Duodenal mucosa (tissue), 2 donors: Measurements from ENCODE around the gene MXI1.

ENCODE experiments used
- H3K27ac ChIP-seq: one replicate; pipeline ENCODE4 v1.7.0; 2013; ENCODE audit warnings: low read depth, low read length
- H3K27me3 ChIP-seq, 2 donors: one replicate each; pipeline ENCODE4 v1.7.0; 2013; ENCODE audit warnings: low read length in 2 of 2, control low read depth in 1 of 2; ENCODE audit not compliant: insufficient read depth in 2 of 2, control insufficient read depth in 1 of 2
- H3K36me3 ChIP-seq, 2 donors: one replicate each; pipeline ENCODE4 v1.7.0; 2013; ENCODE audit warnings: low read length in 2 of 2, control low read depth in 1 of 2; ENCODE audit not compliant: insufficient read depth in 2 of 2, control insufficient read depth in 1 of 2
- H3K4me1 ChIP-seq, 2 donors: one replicate each; pipeline ENCODE4 v1.7.0; 2013; ENCODE audit warnings: low read length in 2 of 2, control low read depth in 1 of 2; ENCODE audit not compliant: insufficient read depth in 2 of 2, control insufficient read depth in 1 of 2
- H3K4me3 ChIP-seq, 2 donors: one replicate each; pipeline ENCODE4 v1.7.0; 2013; ENCODE audit warnings: low read length in 2 of 2, low read depth in 1 of 2
- H3K9ac ChIP-seq, 2 donors: one replicate each; pipeline ENCODE4 v1.7.0; 2013; ENCODE audit warnings: low read length in 2 of 2, low read depth in 1 of 2
- H3K9me3 ChIP-seq, 2 donors: one replicate each; pipeline ENCODE4 v1.7.0; 2013; ENCODE audit warnings: low read length in 2 of 2, control low read depth in 1 of 2; ENCODE audit not compliant: control insufficient read depth in 1 of 2

MXI1 gene

GRCh38 chr10:110207011-110207804 lies at the start of gene MXI1:
Gene MXI1, plus strand, starts transcription at chr10:110207605. Its CDS starts 204 bp downstream, at chr10:110207809.
- Histone ChIP-seq H3K27ac (peak within 1 kb of the TSS; percentile 47), H3K4me3 (peak within 1 kb of the TSS; percentile 81 to 94), H3K9me3 (no peaks in the 10 kb centered on the region), H3K4me1 (peaks cover 29 to 34% of the 10 kb centered on the region in 2 donors), H3K27me3 (no peaks in the 10 kb centered on the region), H3K36me3 (no peaks in the 10 kb centered on the region), H3K9ac (peak within 1 kb of the TSS; percentile 82 to 89)

GRCh38 chr10:110158051-110159005 lies 49.1 kb upstream of the MXI1 start:
- Histone ChIP-seq H3K4me1 (peaks cover 9 to 10% of the 10 kb centered on the region in 2 donors), H3K36me3 (no peaks in the 10 kb centered on the region), H3K4me3 (no peak overlapping the region), H3K27ac (no peak overlapping the region), H3K27me3 (peaks cover 0 to 2% of the 10 kb centered on the region in 2 donors), H3K9ac (no peak overlapping the region), H3K9me3 (no peaks in the 10 kb centered on the region)

- H3K9me3 ChIP-seq: no peaks in the 10 kb centered on the region
- H3K4me3 ChIP-seq: no peak overlapping the region
- no peaks in the 10 kb centered on the region for H3K27me3 ChIP-seq
- H3K9ac ChIP-seq: no peak overlapping the region
- H3K27ac ChIP-seq: no peak overlapping the region
- H3K4me1 ChIP-seq: peaks cover 11 to 15% of the 10 kb centered on the region in 2 donors
- no peaks in the 10 kb centered on the region for H3K36me3 ChIP-seq
These were observed 47.3 kb upstream of the MXI1 start for GRCh38 chr10:110160081-110160480.

- no peaks in the 10 kb centered on the region for H3K27me3 ChIP-seq
- no peak overlapping the region for H3K4me3 ChIP-seq
- no peaks in the 10 kb centered on the region for H3K9me3 ChIP-seq
- H3K9ac ChIP-seq: no peak overlapping the region
- H3K36me3 ChIP-seq: no peaks in the 10 kb centered on the region
- peaks cover 11 to 15% of the 10 kb centered on the region in 2 donors for H3K4me1 ChIP-seq
- no peak overlapping the region for H3K27ac ChIP-seq
These were observed 46.9 kb upstream of the MXI1 start for GRCh38 chr10:110160522-110160921.

GRCh38 chr10:110162741-110163145 lies 44.7 kb upstream of the MXI1 start:
- H3K9ac ChIP-seq: no peak overlapping the region

GRCh38 chr10:110163192-110163773 lies 44.1 kb upstream of the MXI1 start:
- Histone ChIP-seq H3K9me3 (no peaks in the 10 kb centered on the region), H3K36me3 (no peaks in the 10 kb centered on the region), H3K27me3 (peaks cover 0 to 9% of the 10 kb centered on the region in 2 donors), H3K4me1 (peaks cover 12 to 15% of the 10 kb centered on the region in 2 donors), H3K27ac (no peak overlapping the region), H3K9ac (no peak overlapping the region), H3K4me3 (no peak overlapping the region)

More at GRCh38 chr10:110162741-110163145, 44.7 kb upstream of the MXI1 start:
- H3K27me3 ChIP-seq: peaks cover 0 to 8% of the 10 kb centered on the region in 2 donors
- H3K4me1 ChIP-seq: peaks cover 11 to 15% of the 10 kb centered on the region in 2 donors
- no peak overlapping the region for H3K4me3 ChIP-seq
- no peaks in the 10 kb centered on the region for H3K9me3 ChIP-seq
- no peaks in the 10 kb centered on the region for H3K36me3 ChIP-seq
- H3K27ac ChIP-seq: no peak overlapping the region

GRCh38 chr10:110163841-110164240 lies 43.6 kb upstream of the MXI1 start:
- Histone ChIP-seq H3K36me3 (no peaks in the 10 kb centered on the region), H3K27ac (no peak overlapping the region), H3K4me3 (no peak overlapping the region), H3K9ac (no peak overlapping the region), H3K4me1 (peaks cover 15 to 21% of the 10 kb centered on the region in 2 donors), H3K9me3 (no peaks in the 10 kb centered on the region), H3K27me3 (peaks cover 0 to 11% of the 10 kb centered on the region in 2 donors)

GRCh38 chr10:110165239-110165638 lies 42.2 kb upstream of the MXI1 start:
- Histone ChIP-seq H3K27ac (no peak overlapping the region), H3K9ac (no peak overlapping the region), H3K9me3 (no peaks in the 10 kb centered on the region), H3K36me3 (no peaks in the 10 kb centered on the region), H3K4me1 (peaks cover 22 to 35% of the 10 kb centered on the region in 2 donors), H3K27me3 (peaks cover 0 to 17% of the 10 kb centered on the region in 2 donors), H3K4me3 (no peak overlapping the region)

- no peaks in the 10 kb centered on the region for H3K9me3 ChIP-seq
- peaks cover 26 to 36% of the 10 kb centered on the region in 2 donors for H3K4me1 ChIP-seq
- no peak overlapping the region for H3K4me3 ChIP-seq
- peaks cover 0 to 17% of the 10 kb centered on the region in 2 donors for H3K27me3 ChIP-seq
- no peak overlapping the region for H3K9ac ChIP-seq
- no peak overlapping the region for H3K27ac ChIP-seq
- no peaks in the 10 kb centered on the region for H3K36me3 ChIP-seq
These were observed 40.3 kb upstream of the MXI1 start for GRCh38 chr10:110167149-110167548.
